Endothelial cell of umbilical vein (primary cell): ENCODE results near the gene CTDSPL. TPM values are rescaled to one million over a fixed set of nuclear protein-coding genes. Genes with fewer than 3 reads are reported as not detected.

ENCODE experiments used
- BruUV-seq: library from RNA; stranded (reverse); fragments of 400-500 nt; replicated peaks from 2 replicates; lab custom pipeline; 2021; lab: Mats Ljungman, UMichigan
- CTCF ChIA-PET: fragments of 300-600, 350-600 bp; sonication (Branson Sonifier 250); formaldehyde crosslinking; loops from one replicate; lab custom pipeline; 2021; ENCODE audit warnings: antibody characterized with exemption, inconsistent platforms; lab: Charles Lee
- POLR2A ChIA-PET: fragments of 300-600, 350-600 bp; sonication (Branson Sonifier 250); formaldehyde crosslinking; loops from one replicate; lab custom pipeline; 2021; ENCODE audit warnings: antibody characterized with exemption, inconsistent platforms; lab: Charles Lee
- DNase-seq: peaks from one replicate; pipeline ENCODE4 v3.0.0-alpha.2; 2011; ENCODE audit warnings: low read depth, low spot score
- FAIRE-seq: peaks from 2 replicates; lab custom pipeline; 2011; peaks lifted over from hg19 to GRCh38; lab: Jason Lieb, UNC
- H2AFZ ChIP-seq: 2 replicates; pipeline ENCODE4 v1.6.0; 2012; ENCODE audit warnings: low read depth, low read length, control low read depth, inconsistent platforms
- H3K27ac ChIP-seq: 2 replicates; pipeline ENCODE4 v1.5.1; 2011; ENCODE audit warnings: low read depth, mild to moderate bottlenecking, control low read depth, low read length, moderate library complexity; ENCODE audit not compliant: insufficient read depth
- H3K27me3 ChIP-seq, 2 experiments: 2 replicates each; pipeline versions ENCODE4 v1.6.0 to v1.6.1; 2011; ENCODE audit warnings: low read length in 2 of 2, mixed read lengths in 1 of 2; ENCODE audit not compliant: control insufficient read depth in 2 of 2, insufficient read depth in 2 of 2
- H3K36me3 ChIP-seq, 2 experiments: 2 replicates in 1 of 2; 3 replicates in 1 of 2; pipeline ENCODE4 v1.5.1; 2011; ENCODE audit warnings: low read length in 2 of 2, mild to moderate bottlenecking in 1 of 2, moderate library complexity in 1 of 2; ENCODE audit not compliant: control insufficient read depth in 2 of 2, insufficient read depth in 2 of 2; ENCODE audit errors: extremely low read depth in 1 of 2
- H3K4me1 ChIP-seq: 3 replicates; pipeline ENCODE4 v1.5.1; 2011; ENCODE audit warnings: mild to moderate bottlenecking, low read length; ENCODE audit not compliant: control insufficient read depth, insufficient read depth; ENCODE audit errors: extremely low read depth
- H3K4me2 ChIP-seq: 2 replicates; pipeline ENCODE4 v1.6.1; 2011; ENCODE audit warnings: low read length, control low read depth, mixed read lengths; ENCODE audit not compliant: insufficient read depth
- H3K4me3 ChIP-seq, 3 experiments: fragments of 200-600 bp in 1 of 3; sonication (generic), shearing (Covaris generic) in 1 of 3; replicated peaks in 1 of 3; 2 replicates each; pipeline ENCODE4 v1.5.1; 2011 to 2016; ENCODE audit warnings: control low read depth in 3 of 3, low read length in 3 of 3, mild to moderate bottlenecking in 2 of 3, inconsistent platforms in 1 of 3, low read depth in 1 of 3, moderate library complexity in 1 of 3; ENCODE audit not compliant: insufficient read depth in 1 of 3
- H3K79me2 ChIP-seq: 2 replicates; pipeline ENCODE4 v1.6.0; 2012; ENCODE audit warnings: low read length, inconsistent platforms; ENCODE audit not compliant: control insufficient read depth, insufficient read depth
- H3K9ac ChIP-seq: replicated peaks from 2 replicates; pipeline ENCODE3; 2011; ENCODE audit warnings: low read length, control low read depth; ENCODE audit not compliant: insufficient read depth; ENCODE audit errors: extremely low read depth
- H3K9me1 ChIP-seq: replicated peaks from 3 replicates; pipeline ENCODE4 v1.6.0; 2011; ENCODE audit warnings: mild to moderate bottlenecking, low read length; ENCODE audit not compliant: control insufficient read depth, insufficient read depth; ENCODE audit errors: extremely low read depth
- H3K9me3 ChIP-seq: replicated peaks from 2 replicates; pipeline ENCODE4 v1.5.1; 2012; ENCODE audit warnings: low read length, inconsistent platforms; ENCODE audit not compliant: control insufficient read depth, insufficient read depth
- H4K20me1 ChIP-seq: replicated peaks from 2 replicates; pipeline ENCODE3; 2011; ENCODE audit warnings: mild to moderate bottlenecking, low read length; ENCODE audit not compliant: control insufficient read depth, insufficient read depth; ENCODE audit errors: extremely low read depth
- CTCF ChIP-seq, 2 donors: IDR thresholded peaks; 1 replicate in 1 of 2; 2 replicates in 1 of 2; pipeline ENCODE4 v1.5.1; 2011; ENCODE audit warnings: low read length in 2 of 2, mild to moderate bottlenecking in 2 of 2, moderate library complexity in 2 of 2, control low read depth in 1 of 2, inconsistent platforms in 1 of 2, low read depth in 1 of 2; ENCODE audit not compliant: insufficient read depth in 1 of 2; ENCODE audit errors: extremely low read depth in 1 of 2
- EZH2 ChIP-seq: IDR thresholded peaks from 2 replicates; pipeline ENCODE4 v1.6.1; 2012; ENCODE audit warnings: borderline replicate concordance, low read depth, mild to moderate bottlenecking, moderate library complexity, low read length, inconsistent platforms; ENCODE audit not compliant: severe bottlenecking
- FOS ChIP-seq: IDR thresholded peaks from 2 replicates; pipeline ENCODE4 v1.6.1; 2011; ENCODE audit warnings: mild to moderate bottlenecking, low read length, moderate library complexity, borderline replicate concordance; ENCODE audit not compliant: insufficient read depth
- GATA2 ChIP-seq: IDR thresholded peaks from 2 replicates; pipeline ENCODE4 v1.7.0; 2011; ENCODE audit warnings: low read depth, mild to moderate bottlenecking, moderate library complexity, mixed read lengths, low read length; ENCODE audit not compliant: insufficient read length, insufficient read depth
- JUN ChIP-seq: IDR thresholded peaks from 2 replicates; pipeline ENCODE4 v1.6.1; 2011; ENCODE audit warnings: borderline replicate concordance, low read depth; ENCODE audit not compliant: insufficient read length, insufficient read depth
- MAX ChIP-seq: IDR thresholded peaks from 2 replicates; pipeline ENCODE4 v1.6.1; 2011; ENCODE audit not compliant: insufficient read depth, insufficient read length
- MYC ChIP-seq: IDR thresholded peaks from one replicate; pipeline ENCODE4 v1.6.1; 2011; ENCODE audit warnings: mild to moderate bottlenecking, low read depth, low read length
- POLR2A ChIP-seq: IDR thresholded peaks from 2 replicates; pipeline ENCODE4 v1.6.1; 2012; ENCODE audit warnings: low read depth, mild to moderate bottlenecking, control low read depth, low read length
- POLR2AphosphoS5 ChIP-seq: IDR thresholded peaks from 2 replicates; pipeline ENCODE4 v1.6.1; 2012; ENCODE audit warnings: low read depth, mild to moderate bottlenecking, control low read depth, low read length, moderate library complexity; ENCODE audit not compliant: insufficient read depth
- dilution Hi-C: fragments of 300-500 bp; cut with MboI; formaldehyde crosslinking; loops from one replicate; pipeline ENCODE4 v1.15.0; 2019; ENCODE audit warnings: low sequenced_read_pairs; ENCODE audit not compliant: extremely low pct_ligation_motif_present
- intact Hi-C: fragments of 100-400 bp; cut with micrococcal nuclease; formaldehyde crosslinking; loops from one replicate; pipeline ENCODE4 v1.10.0; 2022
- polyA plus RNA-seq, 4 experiments: library from polyadenylated mRNA; depleted of rRNA in 3 of 4; stranded (reverse) in 3 of 4; unstranded in 1 of 4; fragments of >200 nt; gene quantifications; 2 replicates each; pipeline versions ENCODE4 v1.2.1 to v1.2.3, GENCODE V29; 2011 to 2012; ENCODE audit warnings: missing spikeins in 1 of 4
- total RNA-seq: library from RNA; stranded (reverse); gene quantifications from 2 replicates; pipeline ENCODE4 v1.2.3, GENCODE V29; 2021

The CTDSPL gene
- total and polyA plus RNA-seq, 2 donors (not counting 3 experiments of a cell fraction or from before 2014, with no cell fraction given), result 30.1 to 43.2 TPM

GRCh38 chr3:37886395-37886794, 24.7 kb downstream of the CTDSPL start:
- no peak overlapping the region for H2AFZ ChIP-seq
- H3K27ac ChIP-seq, result no peak overlapping the region
- no peaks in the 10 kb centered on the region for H3K36me3 ChIP-seq
- no peaks in the 10 kb centered on the region for H3K27me3 ChIP-seq
- H3K9ac ChIP-seq, result no peak overlapping the region
- H3K9me3 ChIP-seq, result no peaks in the 10 kb centered on the region
- H3K4me1 ChIP-seq, result peaks cover 5% of the 10 kb centered on the region
- POLR2A ChIA-PET, result no interaction called here
- no peak for FAIRE-seq
- CTCF ChIA-PET, result no interaction called here
- H3K9me1 ChIP-seq, result no peaks in the 10 kb centered on the region
- no TSS peak for BruUV-seq
- no peak overlapping the region for H3K4me3 ChIP-seq
- DNase-seq, result no peak
- H3K4me2 ChIP-seq, result no peak overlapping the region
- no peaks in the 10 kb centered on the region for H3K79me2 ChIP-seq
- dilution Hi-C loops, result no loop called here
- H4K20me1 ChIP-seq, result no peaks in the 10 kb centered on the region
- TF ChIP-seq POLR2AphosphoS5 (no peak), JUN (no peak), CTCF (IDR thresholded peaks at IDR 0.05; ENCODE audit: extremely low read depth in 1 of 2, insufficient read depth in 1 of 2, low read depth in 1 of 2, low read length in 2 of 2) (no peak), POLR2A (no peak), MYC (no peak), FOS (no peak), MAX (no peak), GATA2 (no peak), EZH2 (no peak)
- intact Hi-C loops, result no loop called here
